Measurements from ENCODE around the gene EPHA4.

The EPHA4 gene

DNA sequence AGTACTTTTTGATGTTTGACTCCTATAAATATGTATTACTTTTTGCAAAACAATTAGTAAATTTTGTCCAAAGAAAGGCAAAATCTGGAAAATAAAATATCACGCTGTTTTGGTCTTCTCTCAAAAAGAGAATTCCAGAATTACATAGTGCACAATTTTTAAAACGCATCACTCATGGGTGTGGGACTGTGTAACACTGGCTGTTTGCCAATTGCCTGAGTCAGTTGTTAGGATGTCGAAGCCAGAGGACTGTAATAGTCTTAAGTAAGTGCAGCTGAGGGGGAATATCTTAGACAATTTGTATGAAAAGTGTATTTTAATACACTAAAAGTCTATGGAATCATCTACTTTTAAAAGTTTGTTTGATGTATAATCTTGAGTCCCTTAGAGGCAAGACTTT is 24.1 kb upstream of the EPHA4 start:
- no peak for TF ChIP-seq JUND (IDR thresholded peaks at IDR 0.05; ENCODE audit: low read depth)
- DNase-seq (ENCODE audit: low read depth in 1 of 2, low spot score in 1 of 2): no peak
- in situ Hi-C loops (cut with HindIII; ENCODE audit: low pct_unique_long_range_greater_than_20kb, low sequenced_read_pairs): no loop called here

GRCh38 chr2:221590861-221591365 is 18.8 kb upstream of the EPHA4 start:
- DNase-seq (ENCODE audit: low read depth in 1 of 2, low spot score in 1 of 2): no peak
- no peak for TF ChIP-seq JUND (IDR thresholded peaks at IDR 0.05; ENCODE audit: low read depth)
- in situ Hi-C loops (cut with HindIII; ENCODE audit: low pct_unique_long_range_greater_than_20kb, low sequenced_read_pairs): no loop called here

- TF ChIP-seq JUND (IDR thresholded peaks at IDR 0.05; ENCODE audit: low read depth): no peak
- DNase-seq (ENCODE audit: low read depth in 1 of 2, low spot score in 1 of 2): no peak
- in situ Hi-C loops (cut with HindIII; ENCODE audit: low pct_unique_long_range_greater_than_20kb, low sequenced_read_pairs): no loop called here
These were observed 17.6 kb upstream of the EPHA4 start for GRCh38 chr2:221589696-221590095.

GRCh38 chr2:221588306-221588985 is 16.3 kb upstream of the EPHA4 start:
- DNase-seq (ENCODE audit: low read depth in 1 of 2, low spot score in 1 of 2): no peak
- in situ Hi-C loops (cut with HindIII; ENCODE audit: low pct_unique_long_range_greater_than_20kb, low sequenced_read_pairs): no loop called here
- no peak for TF ChIP-seq JUND (IDR thresholded peaks at IDR 0.05; ENCODE audit: low read depth)

- peak in 1 of 2 experiments; percentile 40 for DNase-seq (ENCODE audit: low read depth in 1 of 2, low spot score in 1 of 2)
- TF ChIP-seq JUND (IDR thresholded peaks at IDR 0.05; ENCODE audit: low read depth): no peak
- in situ Hi-C loops (cut with HindIII; ENCODE audit: low pct_unique_long_range_greater_than_20kb, low sequenced_read_pairs): no loop called here
These were observed 9.9 kb upstream of the EPHA4 start for GRCh38 chr2:221581986-221582385.

DNA sequence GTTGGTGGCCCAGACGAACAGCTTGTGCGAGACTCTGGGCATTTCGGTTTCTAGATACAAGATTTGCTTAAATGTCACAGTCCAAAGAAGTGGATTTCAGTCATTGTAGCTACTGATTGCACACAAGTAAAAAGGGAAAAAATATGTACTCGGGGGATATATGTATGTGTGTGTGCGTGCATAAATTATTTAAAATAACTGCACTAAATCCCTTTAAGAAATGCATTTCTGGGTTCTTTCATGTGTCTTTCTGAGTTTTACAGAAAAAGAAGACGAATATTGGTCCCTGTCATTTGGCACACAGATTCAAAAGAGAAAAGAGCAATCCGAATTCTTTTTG is 2.1 kb upstream of the EPHA4 start:
- no peak for DNase-seq (ENCODE audit: low read depth in 1 of 2, low spot score in 1 of 2)
- in situ Hi-C loops (cut with HindIII; ENCODE audit: low pct_unique_long_range_greater_than_20kb, low sequenced_read_pairs): no loop called here
- TF ChIP-seq JUND (IDR thresholded peaks at IDR 0.05; ENCODE audit: low read depth): no peak

- no peak for TF ChIP-seq JUND (IDR thresholded peaks at IDR 0.05; ENCODE audit: low read depth)
- DNase-seq (ENCODE audit: low read depth in 1 of 2, low spot score in 1 of 2): peak; percentile 65 to 79
- in situ Hi-C loops (cut with HindIII; ENCODE audit: low pct_unique_long_range_greater_than_20kb, low sequenced_read_pairs): no loop called here
These were observed 1.5 kb upstream of the EPHA4 start for GRCh38 chr2:221573430-221574230.

GRCh38 chr2:221572821-221573429 is 821 bp upstream of the EPHA4 start:
- peak; percentile 36 to 44 for DNase-seq (ENCODE audit: low read depth in 1 of 2, low spot score in 1 of 2)
- in situ Hi-C loops (cut with HindIII; ENCODE audit: low pct_unique_long_range_greater_than_20kb, low sequenced_read_pairs): no loop called here
- TF ChIP-seq JUND (IDR thresholded peaks at IDR 0.05; ENCODE audit: low read depth): no peak

DNA sequence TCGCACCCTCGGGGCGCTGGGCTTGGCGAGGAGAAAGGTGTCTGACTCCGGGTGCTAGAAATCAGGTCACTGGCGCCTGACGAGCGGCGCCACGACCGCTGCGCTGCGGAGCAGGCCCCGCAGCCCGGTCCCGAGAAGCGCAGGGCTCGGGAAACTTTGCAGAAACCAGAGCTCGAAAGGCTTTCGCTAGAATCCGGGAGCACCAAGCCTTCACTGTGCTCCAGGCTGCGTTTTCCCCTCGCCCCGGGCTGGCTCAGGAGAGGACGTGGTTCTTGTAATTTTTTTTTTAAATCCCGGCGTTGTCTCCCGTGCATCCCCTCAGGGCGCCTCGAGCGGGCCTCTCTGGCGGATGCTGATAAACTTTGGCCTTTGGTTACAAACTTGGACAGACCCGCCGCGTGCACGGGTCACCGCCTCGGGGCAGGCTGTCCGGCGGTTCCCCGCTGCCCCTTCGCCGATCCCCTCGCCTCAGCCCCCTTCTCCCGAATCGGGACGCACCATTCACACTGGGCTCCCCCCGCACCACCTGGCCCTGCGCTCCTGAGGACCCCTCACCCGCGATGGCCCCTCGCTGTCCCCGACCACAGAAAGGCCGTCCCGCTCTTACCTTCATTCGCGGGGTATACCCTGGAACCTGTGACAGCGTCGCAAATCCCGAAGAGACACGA is 419 bp downstream of the EPHA4 start:
- DNase-seq (ENCODE audit: low read depth in 1 of 2, low spot score in 1 of 2): no peak
- TF ChIP-seq JUND (IDR thresholded peaks at IDR 0.05; ENCODE audit: low read depth): no peak
- in situ Hi-C loops (cut with HindIII; ENCODE audit: low pct_unique_long_range_greater_than_20kb, low sequenced_read_pairs): no loop called here

DNA sequence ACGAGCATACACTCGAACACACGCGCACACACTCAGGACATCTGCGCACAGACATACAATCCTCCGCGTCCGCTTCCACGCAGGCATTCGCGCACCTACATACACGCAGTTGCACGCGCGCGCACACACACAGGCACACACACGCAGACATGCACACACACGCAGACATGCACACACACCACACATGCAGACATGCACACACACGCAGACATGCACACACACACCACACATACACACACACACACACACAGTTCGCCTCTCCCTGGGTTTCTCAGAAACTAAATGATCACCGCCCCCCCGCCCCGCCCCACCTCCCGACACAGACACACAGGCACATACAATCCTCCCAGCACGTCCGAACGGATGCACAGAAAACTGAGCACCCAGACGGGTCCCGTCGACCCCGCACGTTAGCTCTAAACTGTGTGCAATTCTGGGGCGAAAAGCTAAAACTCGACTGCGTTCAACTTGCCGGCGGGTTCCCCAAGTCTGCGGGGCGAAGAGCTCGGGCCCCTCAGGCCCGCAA is 1.0 kb downstream of the EPHA4 start:
- no peak for TF ChIP-seq JUND (IDR thresholded peaks at IDR 0.05; ENCODE audit: low read depth)
- no peak for DNase-seq (ENCODE audit: low read depth in 1 of 2, low spot score in 1 of 2)
- in situ Hi-C loops (cut with HindIII; ENCODE audit: low pct_unique_long_range_greater_than_20kb, low sequenced_read_pairs): no loop called here

- in situ Hi-C loops (cut with HindIII; ENCODE audit: low pct_unique_long_range_greater_than_20kb, low sequenced_read_pairs): no loop called here
- DNase-seq (ENCODE audit: low read depth in 1 of 2, low spot score in 1 of 2): peak; percentile 23 to 49
- TF ChIP-seq JUND (IDR thresholded peaks at IDR 0.05; ENCODE audit: low read depth): no peak
These were observed 1.7 kb downstream of the EPHA4 start for GRCh38 chr2:221570321-221570935.

DNA sequence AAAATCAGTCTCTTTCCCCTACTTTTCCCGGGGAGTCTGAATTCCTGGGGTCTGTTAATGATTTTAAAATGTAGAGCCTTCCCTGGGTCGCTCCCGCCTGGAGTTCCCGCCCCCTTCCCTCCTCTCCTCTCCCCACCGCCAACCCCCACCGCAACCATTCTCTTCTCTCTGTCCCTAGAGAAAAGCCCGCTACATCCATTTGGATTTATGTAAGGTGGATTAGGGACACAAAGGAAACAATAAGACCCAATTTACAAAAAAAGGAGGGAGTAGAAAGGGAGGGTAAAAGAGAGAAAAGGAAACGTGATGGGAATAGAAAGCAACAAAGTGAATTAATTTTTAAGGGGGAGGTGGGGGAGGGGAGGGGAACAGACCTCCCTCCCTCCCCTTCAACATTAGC is 2.2 kb downstream of the EPHA4 start:
- no peak for DNase-seq (ENCODE audit: low read depth in 1 of 2, low spot score in 1 of 2)
- no peak for TF ChIP-seq JUND (IDR thresholded peaks at IDR 0.05; ENCODE audit: low read depth)
- in situ Hi-C loops (cut with HindIII; ENCODE audit: low pct_unique_long_range_greater_than_20kb, low sequenced_read_pairs): no loop called here

Measured in T47D (cell line).